Astrocyte of the spinal cord (primary cell): Measurements from ENCODE around the gene THSD7B.

ENCODE experiments used
- DNase-seq: peaks from one replicate; pipeline ENCODE4 v3.0.0; 2011; ENCODE audit warnings: low read depth, low spot score
- H3K4me3 ChIP-seq: 2 replicates; pipeline ENCODE4 v1.5.1; 2011; ENCODE audit warnings: low read depth, mild to moderate bottlenecking, low read length, moderate library complexity
- in situ Hi-C: cut with HindIII; loops from 2 replicates; pipeline ENCODE4 v1.10.0; 2017; ENCODE audit warnings: low sequenced_read_pairs
- TF ChIP-seq, protein P1 (sequence below): IDR thresholded peaks from 2 replicates; pipeline ENCODE4 v1.5.1; 2012; ENCODE audit warnings: low read depth, mild to moderate bottlenecking, low read length, inconsistent platforms

Gene THSD7B

DNA sequence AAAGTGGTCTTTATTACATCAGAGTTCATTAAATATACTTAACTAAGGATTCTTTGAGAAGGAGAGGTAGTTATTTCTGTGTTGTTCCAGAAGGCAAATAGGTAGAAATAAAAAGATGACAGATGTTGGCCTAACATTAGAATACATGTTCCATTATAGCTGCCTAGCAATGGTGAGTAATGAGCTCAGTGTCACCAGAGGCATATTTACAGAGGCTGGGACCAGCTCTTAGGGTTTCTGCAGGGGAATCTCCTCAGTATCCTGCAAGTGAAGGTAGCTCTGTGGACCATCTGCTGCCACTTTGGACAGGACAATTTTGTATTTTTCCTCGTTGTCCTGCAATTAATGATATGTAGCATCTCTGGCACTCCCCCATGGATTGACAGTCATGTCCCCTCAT, 416.0 kb downstream of the THSD7B start:
- in situ Hi-C loops = no loop called here
- DNase-seq = no peak
- H3K4me3 ChIP-seq = no peak overlapping the region
- TF ChIP-seq, protein P1, sequence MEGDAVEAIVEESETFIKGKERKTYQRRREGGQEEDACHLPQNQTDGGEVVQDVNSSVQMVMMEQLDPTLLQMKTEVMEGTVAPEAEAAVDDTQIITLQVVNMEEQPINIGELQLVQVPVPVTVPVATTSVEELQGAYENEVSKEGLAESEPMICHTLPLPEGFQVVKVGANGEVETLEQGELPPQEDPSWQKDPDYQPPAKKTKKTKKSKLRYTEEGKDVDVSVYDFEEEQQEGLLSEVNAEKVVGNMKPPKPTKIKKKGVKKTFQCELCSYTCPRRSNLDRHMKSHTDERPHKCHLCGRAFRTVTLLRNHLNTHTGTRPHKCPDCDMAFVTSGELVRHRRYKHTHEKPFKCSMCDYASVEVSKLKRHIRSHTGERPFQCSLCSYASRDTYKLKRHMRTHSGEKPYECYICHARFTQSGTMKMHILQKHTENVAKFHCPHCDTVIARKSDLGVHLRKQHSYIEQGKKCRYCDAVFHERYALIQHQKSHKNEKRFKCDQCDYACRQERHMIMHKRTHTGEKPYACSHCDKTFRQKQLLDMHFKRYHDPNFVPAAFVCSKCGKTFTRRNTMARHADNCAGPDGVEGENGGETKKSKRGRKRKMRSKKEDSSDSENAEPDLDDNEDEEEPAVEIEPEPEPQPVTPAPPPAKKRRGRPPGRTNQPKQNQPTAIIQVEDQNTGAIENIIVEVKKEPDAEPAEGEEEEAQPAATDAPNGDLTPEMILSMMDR = no peak

DNA sequence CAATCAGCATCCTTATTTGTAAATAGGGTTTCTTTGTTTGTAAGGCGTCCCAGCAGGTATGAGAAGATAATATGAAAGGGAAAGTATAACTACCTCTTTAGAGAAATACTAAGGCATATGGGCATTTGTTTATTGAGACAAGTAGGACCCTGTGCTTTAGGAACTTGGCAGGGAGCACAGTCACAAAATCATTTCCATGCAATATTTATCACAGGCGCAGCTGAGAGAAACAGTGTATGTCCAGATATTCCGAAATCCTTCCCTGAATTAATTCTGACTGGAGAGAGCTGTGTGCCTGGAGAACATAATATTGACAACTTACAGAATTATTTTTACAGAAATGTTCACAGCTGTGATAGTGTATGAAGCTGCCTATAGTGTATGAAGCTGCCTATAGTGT, 416.7 kb downstream of the THSD7B start:
- H3K4me3 ChIP-seq = no peak overlapping the region
- in situ Hi-C loops = no loop called here
- TF ChIP-seq, protein P1 = no peak
- no peak for DNase-seq

DNA sequence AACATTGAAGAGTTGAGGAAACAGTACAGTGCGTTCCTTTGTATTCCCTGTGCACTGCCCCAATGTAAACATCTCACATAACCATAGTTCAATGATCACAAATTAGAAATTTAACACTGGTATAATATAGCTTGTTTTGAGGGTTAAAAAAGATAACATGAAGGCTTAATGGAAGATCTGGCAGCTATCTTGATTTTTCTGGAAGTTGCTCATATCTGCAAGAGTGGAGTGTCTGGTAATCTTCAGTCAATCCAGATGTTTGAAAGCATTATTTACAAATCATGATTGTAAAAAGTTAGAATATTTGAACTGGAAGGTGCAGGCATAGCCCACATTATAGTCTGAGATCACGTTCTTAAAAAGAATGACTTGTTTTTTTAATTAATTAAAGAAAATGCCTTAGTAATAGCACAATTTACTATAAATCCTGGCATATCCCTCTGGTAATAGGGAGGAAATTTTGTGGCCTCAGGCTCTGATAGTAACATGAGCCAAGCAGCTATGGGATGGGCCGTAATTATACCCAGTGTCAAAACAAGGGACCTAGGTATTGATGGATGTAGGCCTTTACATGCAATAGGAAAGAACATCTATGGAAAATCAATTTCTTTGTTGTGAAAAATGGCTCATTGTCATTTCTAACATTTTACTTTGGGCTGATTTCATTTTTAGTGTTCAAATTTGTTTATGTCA, 418.0 kb downstream of the THSD7B start:
- TF ChIP-seq, protein P1 = no peak
- in situ Hi-C loops = no loop called here
- DNase-seq = no peak
- H3K4me3 ChIP-seq = no peak overlapping the region

DNA sequence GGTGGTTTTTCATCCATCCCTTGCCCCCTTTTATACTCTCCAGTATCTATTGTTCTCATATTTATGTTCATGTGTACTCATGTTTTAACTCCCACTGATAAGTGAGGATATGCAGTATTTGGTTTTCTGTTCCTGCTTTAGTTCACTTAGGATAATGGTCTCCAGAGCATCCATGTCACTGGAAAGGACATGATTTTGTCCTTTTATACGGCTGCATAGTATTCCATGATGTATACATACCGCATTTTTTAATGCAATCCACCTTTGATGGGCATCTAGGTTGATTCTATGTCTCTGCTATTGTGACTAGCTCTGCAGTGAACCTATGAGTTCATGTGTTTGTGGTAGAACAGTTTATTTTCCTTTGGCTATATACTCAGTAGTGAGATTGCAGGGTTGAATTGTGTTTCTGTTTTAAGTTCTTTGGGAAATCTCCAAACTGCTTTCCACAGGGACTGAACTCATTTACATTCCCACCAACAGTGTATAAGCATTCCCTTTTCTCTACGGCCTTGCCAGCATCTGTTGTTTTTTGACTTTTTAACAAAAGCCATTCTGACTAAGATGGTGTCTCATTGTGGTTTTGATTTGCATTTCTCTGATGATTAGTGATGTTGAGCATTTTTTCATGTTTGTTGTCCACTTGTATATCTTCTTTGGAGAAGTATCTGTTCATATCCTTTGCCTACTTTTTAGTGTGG, 420.2 kb downstream of the THSD7B start:
- TF ChIP-seq, protein P1 = no peak
- in situ Hi-C loops = no loop called here
- DNase-seq = peak; percentile 62
- H3K4me3 ChIP-seq = no peak overlapping the region

DNA sequence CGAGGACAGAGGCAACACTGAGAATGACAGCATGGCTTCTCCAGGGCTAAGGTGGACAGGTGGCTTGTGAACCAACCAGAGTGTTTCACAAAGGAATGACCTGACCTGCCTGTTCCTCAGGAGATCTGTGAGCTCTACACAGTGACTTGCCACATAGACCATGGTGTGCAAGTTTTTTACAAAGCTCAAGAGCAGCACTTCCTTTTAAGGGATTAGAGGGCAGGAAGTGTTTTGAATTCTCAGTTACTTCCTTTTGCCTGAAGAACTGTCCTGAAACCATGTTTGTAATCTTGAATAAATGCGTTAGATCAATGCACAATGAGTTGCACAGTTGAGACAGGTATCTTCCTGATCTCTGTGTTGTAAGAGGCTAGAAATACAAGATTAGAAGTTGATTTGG, 421.9 kb downstream of the THSD7B start:
- in situ Hi-C loops = no loop called here
- DNase-seq = no peak
- TF ChIP-seq, protein P1 = no peak
- H3K4me3 ChIP-seq = no peak overlapping the region

DNA sequence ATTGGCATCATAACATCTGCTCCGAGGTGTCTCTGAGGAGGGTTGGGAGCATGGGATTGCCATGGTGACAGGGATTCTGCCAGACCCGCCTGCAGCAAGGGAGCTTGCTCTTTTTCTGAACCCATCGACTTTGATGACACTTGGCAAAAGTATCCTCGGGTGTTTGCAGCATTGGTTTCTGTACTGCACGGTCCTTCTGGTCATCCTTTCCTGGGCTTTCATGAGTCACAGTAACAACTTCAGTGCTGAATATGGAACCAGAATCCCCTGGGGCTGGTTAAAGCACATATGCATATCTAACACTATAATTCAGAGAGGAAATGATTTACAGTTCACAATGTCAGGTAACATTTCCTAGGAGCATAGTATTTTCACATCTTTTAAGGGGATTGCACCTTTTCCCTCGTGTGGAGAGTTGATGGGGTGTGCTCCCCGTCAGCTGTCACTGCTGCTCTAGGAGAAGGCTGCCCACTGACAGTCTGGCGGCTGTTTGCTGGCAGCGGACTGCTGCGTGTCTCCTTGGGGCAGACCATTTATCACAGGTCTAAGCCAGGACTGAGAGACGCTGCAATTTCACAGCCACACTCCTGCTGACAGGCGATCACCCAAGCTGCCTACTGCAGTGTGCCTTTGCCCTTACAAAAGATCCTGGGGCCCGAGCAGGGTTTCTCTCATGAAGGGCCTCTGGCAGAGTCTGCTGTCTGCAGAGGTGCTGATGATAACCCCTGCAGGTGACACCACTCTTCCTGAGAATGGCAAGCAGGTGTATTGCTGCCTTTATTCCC, 425.3 kb downstream of the THSD7B start:
- TF ChIP-seq, protein P1 = no peak
- no peak overlapping the region for H3K4me3 ChIP-seq
- DNase-seq = no peak
- in situ Hi-C loops = no loop called here
